Measurements from ENCODE around the gene MYO7B. TPM values are rescaled to one million over a fixed set of nuclear protein-coding genes. Genes with fewer than 3 reads are reported as not detected.

MYO7B gene
- total RNA-seq, 1 donor from 2014 or later, result 1.3 TPM

GRCh38 chr2:127632592-127633489, 97.4 kb downstream of the MYO7B start:
- peaks cover 15 to 36% of the 10 kb centered on the region in 2 donors for H3K4me1 ChIP-seq
- H3K4me3 ChIP-seq, result no peak overlapping the region
- H3K27me3 ChIP-seq, result no peaks in the 10 kb centered on the region
- H3K9me3 ChIP-seq, result no peaks in the 10 kb centered on the region
- peak overlapping the region in 1 of 2 donors; percentile 19 for H3K27ac ChIP-seq
- intact Hi-C loops (cut with DNase I), result no loop called here
- DNase-seq (ENCODE audit: low spot score in 2 of 2), result no peak
- TF ChIP-seq CTCF (IDR thresholded peaks at IDR 0.05), result no peak
- no peaks in the 10 kb centered on the region for H3K36me3 ChIP-seq

- Histone ChIP-seq H3K27ac (peak overlapping the region; percentile 31 to 90), H3K27me3 (no peaks in the 10 kb centered on the region), H3K4me3 (no peak overlapping the region), H3K36me3 (peaks cover 3% of the 10 kb centered on the region in 2 donors), H3K9me3 (no peaks in the 10 kb centered on the region), H3K4me1 (peaks cover 16 to 43% of the 10 kb centered on the region in 2 donors)
- intact Hi-C loops (cut with DNase I), result no loop called here
- no peak for DNase-seq (ENCODE audit: low spot score in 2 of 2)
- TF ChIP-seq CTCF (IDR thresholded peaks at IDR 0.05), result no peak
These were observed 98.1 kb downstream of the MYO7B start for GRCh38 chr2:127633556-127634065.

GRCh38 chr2:127634066-127634617, 98.7 kb downstream of the MYO7B start:
- DNase-seq (ENCODE audit: low spot score in 2 of 2), result no peak
- intact Hi-C loops (cut with DNase I), result no loop called here
- H3K4me1 ChIP-seq, result peaks cover 16 to 44% of the 10 kb centered on the region in 2 donors
- H3K36me3 ChIP-seq, result peaks cover 8 to 9% of the 10 kb centered on the region in 2 donors
- no peaks in the 10 kb centered on the region for H3K9me3 ChIP-seq
- no peak overlapping the region for H3K4me3 ChIP-seq
- peak overlapping the region; percentile 31 to 90 for H3K27ac ChIP-seq
- no peak for TF ChIP-seq CTCF (IDR thresholded peaks at IDR 0.05)
- no peaks in the 10 kb centered on the region for H3K27me3 ChIP-seq

GRCh38 chr2:127634626-127635379, 99.3 kb downstream of the MYO7B start:
- DNase-seq (ENCODE audit: low spot score in 2 of 2), result no peak
- no peak for TF ChIP-seq CTCF (IDR thresholded peaks at IDR 0.05)
- H3K27ac ChIP-seq, result peak overlapping the region; percentile 31 to 90
- H3K9me3 ChIP-seq, result no peaks in the 10 kb centered on the region
- peaks cover 12 to 15% of the 10 kb centered on the region in 2 donors for H3K36me3 ChIP-seq
- intact Hi-C loops (cut with DNase I), result loop anchor here (5.0 kb wide), 3 partner anchors 37 to 108 kb away; partner anchors contain the start of gene IWS1
- H3K4me1 ChIP-seq, result peaks cover 16 to 44% of the 10 kb centered on the region in 2 donors
- H3K4me3 ChIP-seq, result no peak overlapping the region
- H3K27me3 ChIP-seq, result no peaks in the 10 kb centered on the region
